Activated CD4-positive, alpha-beta memory T cell treated with anti-CD3 and anti-CD28 coated beads, Interleukin-2, amount 10 ng/mL, durations not matched to agents 7 days and 5 days (primary cell): Measurements from ENCODE around the gene CCER1. TPM values are rescaled to one million over a fixed set of nuclear protein-coding genes. Genes with fewer than 3 reads are reported as not detected.

Experiments used
- CTCF ChIA-PET: fragments of 350-600 bp; sonication (Branson Sonifier 250); formaldehyde crosslinking; loops from one replicate; lab custom pipeline; 2021; ENCODE audit warnings: antibody characterized with exemption, inconsistent platforms; lab: Charles Lee
- POLR2A ChIA-PET: fragments of 350-600 bp; sonication (Branson Sonifier 250); formaldehyde crosslinking; loops from one replicate; lab custom pipeline; 2021; ENCODE audit warnings: antibody characterized with exemption; lab: Charles Lee
- DNase-seq: peaks from one replicate; pipeline ENCODE4 v3.0.0-alpha.2; 2020
- H3K27ac Mint-ChIP-seq: one replicate; pipeline ENCODE4 v1.8.0; 2021; ENCODE audit warnings: mild to moderate bottlenecking, mixed read lengths
- H3K27me3 Mint-ChIP-seq: one replicate; pipeline ENCODE4 v1.8.0; 2021; ENCODE audit warnings: mixed read lengths
- H3K36me3 Mint-ChIP-seq: one replicate; pipeline ENCODE4 v1.8.0; 2021; ENCODE audit warnings: low read depth, mixed read lengths
- H3K4me1 Mint-ChIP-seq: one replicate; pipeline ENCODE4 v1.8.0; 2021; ENCODE audit warnings: mixed read lengths
- H3K4me3 Mint-ChIP-seq: one replicate; pipeline ENCODE4 v1.8.0; 2021; ENCODE audit warnings: mild to moderate bottlenecking, mixed read lengths
- H3K9me3 Mint-ChIP-seq: one replicate; pipeline ENCODE4 v1.8.0; 2021; ENCODE audit warnings: mixed read lengths
- total RNA-seq, 2 experiments: library from RNA; stranded (reverse); gene quantifications; one replicate each; pipeline ENCODE4 v1.2.3, GENCODE V29; 2021

Gene CCER1
- total RNA-seq, 2 experiments from 2014 or later, result not detected

DNA sequence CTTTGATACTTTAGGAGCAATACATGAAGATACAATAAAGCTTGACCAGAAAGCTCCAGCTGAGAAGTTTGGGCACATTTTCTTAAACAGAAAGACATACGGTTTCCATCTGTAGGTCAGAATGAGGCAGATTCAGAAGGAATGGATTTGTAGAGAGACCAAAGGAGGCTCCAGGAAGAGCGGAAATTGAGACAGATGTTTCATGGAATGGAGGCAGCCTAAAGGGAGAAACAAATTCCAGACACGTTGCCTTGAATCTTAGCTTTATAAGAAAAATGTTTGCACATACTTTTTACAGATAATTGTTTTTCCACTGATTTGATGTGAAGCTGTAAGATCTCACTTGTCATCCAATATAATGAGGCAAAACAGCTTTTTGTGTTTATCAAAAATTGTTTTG, 25.0 kb upstream of the CCER1 start:
- CTCF ChIA-PET, result interaction anchor here (0.8 to 1.4 kb wide), 3 partner anchors 35 to 132 kb away, joined by 3 to 6 read pairs (median 4); partner anchors contain the start of gene LUM
- POLR2A ChIA-PET, result no interaction called here
- H3K27me3 Mint-ChIP-seq, result no peaks in the 10 kb centered on the region
- DNase-seq, result no peak
- no peaks in the 10 kb centered on the region for H3K4me1 Mint-ChIP-seq
- H3K4me3 Mint-ChIP-seq, result no peak overlapping the region
- H3K27ac Mint-ChIP-seq, result no peak overlapping the region
- no peaks in the 10 kb centered on the region for H3K9me3 Mint-ChIP-seq
- H3K36me3 Mint-ChIP-seq, result no peaks in the 10 kb centered on the region

GRCh38 chr12:90979019-90979418, 24.0 kb upstream of the CCER1 start:
- no peak overlapping the region for H3K4me3 Mint-ChIP-seq
- H3K36me3 Mint-ChIP-seq, result no peaks in the 10 kb centered on the region
- CTCF ChIA-PET, result interaction anchor here (0.8 to 1.8 kb wide), 4 partner anchors 34 to 347 kb away, joined by 4 to 16 read pairs (median 10); no protein-coding TSS in a partner anchor

GRCh38 chr12:90978117-90978770, 23.3 kb upstream of the CCER1 start:
- CTCF ChIA-PET, result interaction anchor here (0.9 to 1.8 kb wide), 3 partner anchors 128 to 348 kb away, joined by 3 to 16 read pairs (median 15); no protein-coding TSS in a partner anchor

More at GRCh38 chr12:90979019-90979418, 24.0 kb upstream of the CCER1 start:
- DNase-seq, result no peak
- no peak overlapping the region for H3K27ac Mint-ChIP-seq
- H3K27me3 Mint-ChIP-seq, result peaks cover 3% of the 10 kb centered on the region
- no peaks in the 10 kb centered on the region for H3K4me1 Mint-ChIP-seq
- no peaks in the 10 kb centered on the region for H3K9me3 Mint-ChIP-seq
- POLR2A ChIA-PET, result no interaction called here

GRCh38 chr12:90977224-90977623, 22.2 kb upstream of the CCER1 start:
- DNase-seq, result no peak
- POLR2A ChIA-PET, result no interaction called here
- Mint-ChIP-seq H3K4me3 (no peak overlapping the region), H3K4me1 (no peaks in the 10 kb centered on the region), H3K36me3 (no peaks in the 10 kb centered on the region), H3K27ac (no peak overlapping the region), H3K27me3 (peaks cover 8% of the 10 kb centered on the region), H3K9me3 (no peaks in the 10 kb centered on the region)
- CTCF ChIA-PET, result interaction anchor here (1.5 to 1.8 kb wide), 2 partner anchors 132 to 349 kb away, joined by 15 to 16 read pairs; no protein-coding TSS in a partner anchor

More at GRCh38 chr12:90978117-90978770, 23.3 kb upstream of the CCER1 start:
- Mint-ChIP-seq H3K4me3 (no peak overlapping the region), H3K36me3 (no peaks in the 10 kb centered on the region), H3K27ac (no peak overlapping the region), H3K27me3 (peaks cover 8% of the 10 kb centered on the region), H3K4me1 (no peaks in the 10 kb centered on the region), H3K9me3 (no peaks in the 10 kb centered on the region)
- POLR2A ChIA-PET, result no interaction called here
- no peak for DNase-seq

DNA sequence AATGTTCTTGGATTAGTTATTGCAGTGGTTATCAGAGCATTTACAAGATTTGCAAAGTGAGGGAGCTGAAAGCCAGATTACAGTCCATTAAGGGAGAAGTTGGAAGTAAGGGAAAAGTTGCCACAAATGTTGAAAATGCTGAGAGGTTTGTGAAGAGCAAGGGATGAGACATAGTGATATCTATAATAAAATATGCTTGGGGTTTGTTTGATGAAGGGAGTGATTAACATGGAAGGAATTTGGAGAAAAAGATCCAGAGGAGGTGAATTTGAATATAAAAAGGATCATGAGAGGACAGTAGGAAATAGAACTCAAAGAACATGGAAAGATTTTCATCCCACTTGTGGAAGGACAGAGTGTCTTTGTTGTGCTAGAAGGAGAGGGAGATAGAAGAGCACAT, 19.3 kb upstream of the CCER1 start:
- POLR2A ChIA-PET, result no interaction called here
- no peak overlapping the region for H3K4me3 Mint-ChIP-seq
- no peaks in the 10 kb centered on the region for H3K36me3 Mint-ChIP-seq
- DNase-seq, result no peak
- H3K27ac Mint-ChIP-seq, result no peak overlapping the region
- CTCF ChIA-PET, result no interaction called here
- no peaks in the 10 kb centered on the region for H3K9me3 Mint-ChIP-seq
- no peaks in the 10 kb centered on the region for H3K4me1 Mint-ChIP-seq
- peaks cover 8% of the 10 kb centered on the region for H3K27me3 Mint-ChIP-seq

- no peak for DNase-seq
- no peak overlapping the region for H3K4me3 Mint-ChIP-seq
- no peaks in the 10 kb centered on the region for H3K4me1 Mint-ChIP-seq
- no peaks in the 10 kb centered on the region for H3K9me3 Mint-ChIP-seq
- H3K27me3 Mint-ChIP-seq, result peaks cover 10% of the 10 kb centered on the region
- POLR2A ChIA-PET, result no interaction called here
- no peak overlapping the region for H3K27ac Mint-ChIP-seq
- H3K36me3 Mint-ChIP-seq, result no peaks in the 10 kb centered on the region
- CTCF ChIA-PET, result no interaction called here
These were observed 17.2 kb upstream of the CCER1 start for GRCh38 chr12:90972226-90972625.

DNA sequence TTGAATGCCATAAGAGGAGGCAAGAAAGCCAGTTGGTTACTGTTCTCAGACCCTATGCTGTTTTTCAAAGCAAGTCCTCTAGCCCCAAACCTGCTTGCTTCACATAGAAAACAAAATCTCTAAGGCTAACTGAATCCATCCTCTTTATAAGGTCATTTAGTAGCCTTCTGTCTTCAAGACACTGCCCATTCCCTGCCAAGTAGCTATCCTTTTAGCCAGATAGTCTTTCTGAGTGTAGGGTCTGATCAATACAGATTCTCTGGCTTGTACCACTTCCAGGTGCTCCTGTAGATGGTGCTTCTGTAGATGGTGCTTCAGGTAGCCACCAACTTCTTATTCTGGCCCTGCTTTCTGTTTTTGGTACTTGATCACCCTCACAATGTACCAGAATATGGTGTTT, 15.9 kb upstream of the CCER1 start:
- Mint-ChIP-seq H3K4me1 (no peaks in the 10 kb centered on the region), H3K4me3 (no peak overlapping the region), H3K27ac (no peak overlapping the region), H3K27me3 (peaks cover 11% of the 10 kb centered on the region), H3K9me3 (no peaks in the 10 kb centered on the region), H3K36me3 (no peaks in the 10 kb centered on the region)
- no peak for DNase-seq
- POLR2A ChIA-PET, result no interaction called here
- CTCF ChIA-PET, result no interaction called here

- DNase-seq, result no peak
- H3K27ac Mint-ChIP-seq, result no peak overlapping the region
- peaks cover 11% of the 10 kb centered on the region for H3K27me3 Mint-ChIP-seq
- H3K4me3 Mint-ChIP-seq, result no peak overlapping the region
- POLR2A ChIA-PET, result no interaction called here
- H3K36me3 Mint-ChIP-seq, result no peaks in the 10 kb centered on the region
- H3K4me1 Mint-ChIP-seq, result no peaks in the 10 kb centered on the region
- no peaks in the 10 kb centered on the region for H3K9me3 Mint-ChIP-seq
- CTCF ChIA-PET, result no interaction called here
These were observed 15.5 kb upstream of the CCER1 start for GRCh38 chr12:90970471-90970870.

- no peak overlapping the region for H3K4me3 Mint-ChIP-seq
- ChIA-PET CTCF (interaction anchor here (0.9 kb wide), 1 partner anchor 17 kb away, joined by 3 read pairs; no protein-coding TSS in a partner anchor), POLR2A (no interaction called here)
- no peaks in the 10 kb centered on the region for H3K36me3 Mint-ChIP-seq
- no peak overlapping the region for H3K27ac Mint-ChIP-seq
- H3K27me3 Mint-ChIP-seq, result peaks cover 11% of the 10 kb centered on the region
- H3K4me1 Mint-ChIP-seq, result no peaks in the 10 kb centered on the region
- no peak for DNase-seq
- H3K9me3 Mint-ChIP-seq, result no peaks in the 10 kb centered on the region
These were observed 14.9 kb upstream of the CCER1 start for GRCh38 chr12:90969851-90970250.

- no peaks in the 10 kb centered on the region for H3K36me3 Mint-ChIP-seq
- CTCF ChIA-PET, result interaction anchor here (0.9 kb wide), 1 partner anchor 16 kb away, joined by 3 read pairs; no protein-coding TSS in a partner anchor
These were observed 14.4 kb upstream of the CCER1 start for GRCh38 chr12:90969346-90969745.

DNA sequence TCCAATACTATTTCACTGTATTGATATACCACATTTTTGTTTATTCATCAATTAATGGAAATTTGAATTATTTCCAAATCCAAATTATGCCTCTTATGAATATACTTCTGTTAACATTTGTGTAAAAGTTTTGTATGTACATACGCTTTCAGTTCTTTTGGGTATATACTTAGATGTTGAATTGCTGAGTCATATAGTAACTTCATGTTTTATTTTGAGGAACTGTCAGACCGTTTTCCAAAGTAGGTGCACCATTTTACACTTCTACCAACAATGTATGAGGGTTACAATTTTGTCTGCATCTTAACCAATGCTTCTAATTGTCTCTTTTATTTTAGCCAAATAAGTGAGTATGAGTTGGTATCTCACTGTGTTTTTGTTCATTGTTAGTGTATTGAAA, 10.2 kb upstream of the CCER1 start:
- DNase-seq, result no peak
- no peaks in the 10 kb centered on the region for H3K36me3 Mint-ChIP-seq
- H3K27ac Mint-ChIP-seq, result no peak overlapping the region
- no peaks in the 10 kb centered on the region for H3K4me1 Mint-ChIP-seq
- ChIA-PET CTCF (no interaction called here), POLR2A (no interaction called here)
- H3K9me3 Mint-ChIP-seq, result no peaks in the 10 kb centered on the region
- H3K27me3 Mint-ChIP-seq, result peaks cover 3% of the 10 kb centered on the region
- no peak overlapping the region for H3K4me3 Mint-ChIP-seq

More at GRCh38 chr12:90969346-90969745, 14.4 kb upstream of the CCER1 start:
- no peak overlapping the region for H3K27ac Mint-ChIP-seq
- peaks cover 8% of the 10 kb centered on the region for H3K27me3 Mint-ChIP-seq
- H3K9me3 Mint-ChIP-seq, result no peaks in the 10 kb centered on the region
- no peak for DNase-seq
- no peaks in the 10 kb centered on the region for H3K4me1 Mint-ChIP-seq
- POLR2A ChIA-PET, result no interaction called here
- H3K4me3 Mint-ChIP-seq, result no peak overlapping the region

DNA sequence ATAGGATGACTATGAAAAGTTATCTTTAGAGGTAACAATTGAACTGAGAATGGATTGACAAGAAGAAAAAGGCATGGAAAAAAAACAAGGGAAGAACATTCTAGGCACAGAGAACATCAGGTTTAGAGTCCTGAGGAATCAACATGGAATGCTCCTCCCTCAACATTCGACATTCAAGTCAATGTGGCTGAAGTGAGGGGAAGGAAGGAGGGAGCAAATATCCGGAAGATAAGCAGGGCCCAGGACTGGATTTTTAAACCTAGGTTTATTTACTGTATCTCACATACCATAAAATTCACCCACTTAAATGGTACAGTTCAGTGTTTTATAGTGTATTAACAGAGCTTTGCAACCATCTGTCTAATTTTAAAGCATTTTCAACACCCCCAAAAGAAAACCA, 9.6 kb upstream of the CCER1 start:
- no peak overlapping the region for H3K27ac Mint-ChIP-seq
- H3K36me3 Mint-ChIP-seq, result no peaks in the 10 kb centered on the region
- no peak for DNase-seq
- no peaks in the 10 kb centered on the region for H3K4me1 Mint-ChIP-seq
- no peaks in the 10 kb centered on the region for H3K9me3 Mint-ChIP-seq
- H3K4me3 Mint-ChIP-seq, result no peak overlapping the region
- CTCF ChIA-PET, result no interaction called here
- POLR2A ChIA-PET, result no interaction called here
- H3K27me3 Mint-ChIP-seq, result peaks cover 4% of the 10 kb centered on the region

DNA sequence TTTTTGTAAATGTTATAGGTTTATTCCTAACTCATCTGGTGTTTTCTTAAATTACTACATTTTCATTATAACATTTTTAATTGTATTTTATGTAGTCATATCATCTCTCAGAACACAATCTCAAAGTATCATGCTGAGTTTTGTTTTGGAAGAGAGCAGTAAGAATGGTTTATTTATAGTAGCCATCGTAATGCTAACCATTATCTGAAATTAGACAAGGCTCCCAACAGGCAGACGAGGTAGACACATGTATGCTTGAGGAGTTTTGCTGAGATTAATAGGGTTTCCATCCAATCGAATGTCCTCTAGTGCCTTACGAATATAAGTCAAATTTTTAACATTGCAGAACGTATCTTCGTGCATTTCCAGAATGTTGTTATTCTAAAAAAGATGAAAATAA, 9.0 kb upstream of the CCER1 start:
- Mint-ChIP-seq H3K27me3 (peaks cover 5% of the 10 kb centered on the region), H3K36me3 (no peaks in the 10 kb centered on the region), H3K9me3 (no peaks in the 10 kb centered on the region), H3K27ac (no peak overlapping the region), H3K4me1 (no peaks in the 10 kb centered on the region), H3K4me3 (no peak overlapping the region)
- CTCF ChIA-PET, result no interaction called here
- POLR2A ChIA-PET, result no interaction called here
- DNase-seq, result no peak

DNA sequence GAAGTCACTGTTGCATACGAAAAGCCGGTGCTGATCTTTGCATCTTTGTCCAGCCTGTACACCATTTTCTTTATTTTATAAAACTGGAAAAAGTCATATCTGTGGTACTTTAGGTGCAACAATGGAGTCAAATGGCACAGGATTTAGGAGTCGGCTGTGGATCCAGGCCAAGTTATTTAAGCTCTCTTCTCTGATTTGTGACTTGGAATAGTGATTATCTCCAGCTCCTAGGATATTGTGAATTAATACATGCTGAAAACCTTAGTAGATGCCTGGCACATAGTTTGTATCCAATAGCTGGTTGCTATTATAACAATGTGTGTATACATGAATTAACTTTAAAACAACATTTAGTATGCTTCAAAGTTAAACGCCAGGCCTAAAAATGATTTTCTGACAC, 6.2 kb upstream of the CCER1 start:
- peaks cover 2% of the 10 kb centered on the region for H3K27me3 Mint-ChIP-seq
- POLR2A ChIA-PET, result no interaction called here
- CTCF ChIA-PET, result interaction anchor here (0.6 kb wide), 1 partner anchor 16 kb away, joined by 3 read pairs; no protein-coding TSS in a partner anchor
- no peaks in the 10 kb centered on the region for H3K36me3 Mint-ChIP-seq
- no peaks in the 10 kb centered on the region for H3K4me1 Mint-ChIP-seq
- DNase-seq, result no peak
- no peak overlapping the region for H3K27ac Mint-ChIP-seq
- no peak overlapping the region for H3K4me3 Mint-ChIP-seq
- H3K9me3 Mint-ChIP-seq, result no peaks in the 10 kb centered on the region
